SKM-1 (cell line): ENCODE measurements around the gene RPS21.

Source experiments
- DNase-seq: peaks from one replicate; lab custom pipeline; 2025; ENCODE audit not compliant: unreplicated experiment; lab: John Stamatoyannopoulos, UW

The RPS21 gene

DNA sequence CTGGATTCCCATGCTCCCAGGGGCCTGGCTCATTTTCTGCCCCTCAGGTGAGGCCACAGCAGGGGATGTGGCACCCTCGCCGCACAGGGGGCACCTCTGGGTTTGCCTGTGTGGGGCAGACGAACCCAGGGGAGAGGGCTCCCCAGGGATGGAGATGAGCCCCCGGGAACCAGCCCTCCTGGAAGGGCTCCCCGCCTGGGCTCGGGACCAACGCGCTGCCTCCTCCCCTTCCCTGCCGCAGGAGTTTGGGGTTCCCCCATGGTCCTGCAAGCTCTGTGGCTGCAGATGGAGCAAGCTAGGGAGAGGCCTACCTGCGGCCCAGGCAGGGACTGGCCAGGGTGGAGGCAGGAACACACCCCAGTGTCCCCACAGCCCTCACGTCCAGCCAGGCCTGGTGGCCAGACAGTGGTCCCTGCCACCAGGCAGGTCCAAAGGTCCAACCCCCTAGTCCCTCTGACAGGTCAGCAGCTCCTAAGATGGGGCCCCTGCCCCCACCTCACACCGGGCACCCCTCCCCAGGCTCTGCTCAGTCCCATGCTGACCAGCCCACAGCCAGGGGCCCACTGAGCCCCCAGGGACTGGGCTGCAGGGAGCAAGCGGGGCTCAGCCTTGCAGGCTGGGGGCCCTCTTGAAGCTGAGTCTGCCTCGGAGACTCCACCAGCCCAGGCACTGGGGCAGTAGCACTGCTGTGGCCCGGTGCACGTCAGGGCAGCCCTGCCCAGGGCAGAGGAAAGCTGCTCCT is 33.4 kb upstream of the RPS21 start:
- no peak for DNase-seq

DNA sequence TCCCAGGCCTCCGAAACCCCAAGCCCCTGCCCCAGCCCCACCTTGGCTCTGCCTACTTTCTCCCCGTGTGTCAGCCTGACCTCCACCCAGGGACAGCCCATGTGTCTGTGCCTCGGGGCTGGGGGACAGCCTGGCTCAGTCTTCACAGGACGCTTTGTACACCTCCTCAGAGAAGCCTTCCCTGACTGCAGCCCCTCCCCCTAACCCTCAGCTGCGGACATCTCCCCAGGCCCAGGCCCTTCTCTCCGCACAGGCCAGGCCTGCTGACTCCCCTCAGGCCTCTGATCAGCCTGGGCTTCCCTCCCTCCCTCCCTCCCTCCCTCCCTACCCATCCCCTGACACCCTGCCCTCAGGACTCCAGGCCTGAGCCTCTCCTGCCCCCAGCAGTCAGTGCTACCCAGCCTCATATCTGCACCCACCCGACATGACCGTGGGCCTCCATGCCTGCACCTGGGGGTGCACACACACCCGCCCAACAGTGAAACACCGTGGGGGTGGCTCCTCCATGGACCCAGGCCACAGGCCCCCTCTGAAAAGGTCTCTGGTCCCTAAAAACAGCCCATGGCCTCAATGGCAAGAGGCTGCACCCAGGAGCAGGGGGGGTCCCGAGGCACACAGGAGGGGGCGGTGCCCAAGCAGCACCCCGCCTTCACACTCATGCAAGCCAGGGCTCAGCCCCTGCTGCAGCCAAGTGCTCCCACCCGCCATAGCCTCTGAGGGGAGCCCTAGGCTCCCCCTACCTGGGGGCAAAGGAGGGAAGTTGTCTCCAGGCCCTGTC is 32.7 kb upstream of the RPS21 start:
- DNase-seq, result no peak

DNA sequence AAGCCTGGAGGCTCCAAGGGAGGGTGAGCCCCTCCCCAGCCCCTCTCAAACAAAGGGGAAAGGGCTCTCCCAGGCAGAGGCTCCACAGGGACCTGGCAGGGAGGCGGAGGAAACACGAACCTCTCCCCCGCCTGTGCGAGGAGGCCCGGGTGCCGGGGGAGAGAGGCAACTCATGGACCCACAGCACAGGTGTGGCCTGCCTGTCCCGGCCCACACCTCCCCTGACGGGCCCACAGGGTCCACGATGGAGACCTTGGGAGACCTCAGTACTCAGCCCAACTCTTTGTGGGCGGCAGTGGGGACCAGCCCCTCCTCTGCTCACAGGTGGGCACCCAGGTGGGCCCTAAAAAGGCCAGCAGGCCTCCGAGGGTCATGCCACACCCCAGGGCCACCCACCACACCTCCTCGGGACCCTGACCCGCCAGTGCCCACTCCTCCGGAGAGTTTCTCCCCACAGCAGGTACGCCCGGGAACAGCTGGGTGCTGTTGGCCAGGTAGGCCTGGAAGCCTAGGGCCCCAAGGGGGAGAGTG is 32.0 kb upstream of the RPS21 start:
- no peak for DNase-seq

DNA sequence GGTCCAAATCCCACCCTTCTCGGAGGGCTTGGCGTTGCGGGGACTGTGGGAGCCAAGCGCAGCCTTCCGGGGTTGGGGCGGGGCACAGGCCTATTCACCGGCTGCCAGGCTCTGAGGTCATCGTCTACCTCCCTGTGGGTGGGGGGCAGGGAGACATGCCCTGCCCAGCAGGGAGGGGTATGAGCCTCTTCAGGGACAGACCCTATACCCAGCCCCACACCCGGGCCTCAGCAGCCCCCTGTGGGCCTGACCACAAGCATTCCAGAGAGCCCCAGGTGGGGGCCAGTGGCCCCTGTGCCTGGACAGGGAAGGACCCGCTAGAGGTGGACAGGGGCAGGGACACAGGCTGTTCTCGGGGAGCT is 31.4 kb upstream of the RPS21 start:
- no peak for DNase-seq

DNA sequence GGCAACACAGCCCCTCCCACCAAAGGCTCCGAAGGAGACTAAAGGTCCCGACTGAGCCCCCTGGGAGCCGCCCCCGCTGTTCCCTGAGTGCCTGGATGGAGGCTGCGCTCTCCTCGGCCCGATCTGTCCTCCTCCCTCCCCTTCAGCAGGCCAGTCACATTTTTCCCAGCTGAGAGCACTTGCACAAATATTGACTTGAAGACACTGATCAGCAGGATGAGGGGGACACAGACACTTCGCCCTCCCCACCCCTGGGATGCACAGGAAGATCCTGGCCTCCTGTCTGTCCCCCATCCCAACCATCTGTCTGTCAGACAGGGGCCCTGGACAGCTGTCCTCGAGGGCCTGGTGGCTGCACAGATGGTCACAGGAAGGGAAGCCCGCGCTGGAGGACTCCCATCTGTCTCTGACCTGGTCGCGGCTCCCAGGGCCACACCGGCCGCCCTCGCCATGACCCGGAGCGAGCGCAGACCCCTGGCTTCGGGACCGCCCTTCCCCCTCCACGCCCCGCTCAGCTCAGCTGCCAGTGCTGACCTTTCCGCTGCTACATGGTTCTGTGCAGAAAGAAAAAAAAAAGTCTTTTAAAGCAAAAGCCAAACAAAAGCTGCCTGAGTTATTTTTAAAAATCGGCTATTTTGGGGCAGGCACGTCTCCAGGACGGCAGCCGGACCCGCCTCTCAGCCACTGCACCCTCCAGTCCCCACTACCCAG is 30.9 kb upstream of the RPS21 start:
- DNase-seq, result no peak

DNA sequence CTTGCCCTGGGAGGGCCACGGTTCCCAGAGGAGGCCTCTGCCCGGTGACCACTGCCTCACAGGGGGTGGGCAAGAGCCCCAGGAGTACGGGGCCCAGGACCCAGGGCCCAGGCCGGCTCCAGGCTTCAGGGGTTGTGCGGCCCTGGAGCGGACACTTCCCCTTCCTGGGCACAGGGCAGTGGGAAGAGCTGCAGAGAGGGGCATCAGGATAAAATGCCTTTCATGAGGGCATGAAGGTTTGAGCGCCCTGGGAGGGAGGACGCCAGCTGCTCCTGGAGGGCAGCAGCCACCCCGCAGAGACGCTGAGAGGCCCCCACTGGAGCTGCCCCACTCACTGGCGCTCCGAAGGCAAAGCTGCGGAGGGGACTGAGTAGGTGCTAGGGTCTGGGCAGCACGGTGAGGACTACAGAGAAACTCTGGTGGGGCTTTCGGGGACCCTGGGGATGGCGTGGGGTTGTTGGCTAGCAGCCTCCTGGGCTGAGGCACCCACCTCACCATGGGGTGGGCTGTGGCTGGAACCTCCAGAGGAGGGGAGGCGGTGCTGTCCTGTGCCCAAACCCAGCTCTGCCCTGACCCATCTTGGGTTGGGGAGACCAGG is 30.2 kb upstream of the RPS21 start:
- DNase-seq, result no peak

DNA sequence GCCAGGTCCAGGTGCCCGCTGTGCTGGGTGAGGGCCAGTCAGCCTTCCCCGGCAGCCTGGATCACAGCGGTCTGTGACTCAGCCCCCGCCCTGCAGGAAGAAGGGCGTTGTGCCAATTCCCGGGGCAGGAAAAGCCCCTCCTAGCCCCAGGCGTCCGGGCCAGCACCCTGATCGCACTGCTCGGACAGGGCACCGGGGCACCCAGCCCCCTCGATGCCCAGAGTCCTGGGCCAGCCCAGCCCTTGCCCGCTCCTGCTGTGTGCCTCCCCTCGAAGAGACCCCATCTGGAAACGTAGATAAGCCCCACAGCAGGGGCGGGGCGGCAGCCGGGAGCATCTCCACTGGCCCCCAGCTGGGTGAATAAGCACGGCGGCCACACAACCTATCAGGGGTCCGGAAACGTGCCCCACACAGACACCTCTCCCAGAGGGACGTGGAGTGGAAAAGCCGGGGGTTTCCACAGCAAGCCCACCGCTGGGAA is 29.7 kb upstream of the RPS21 start:
- no peak for DNase-seq

DNA sequence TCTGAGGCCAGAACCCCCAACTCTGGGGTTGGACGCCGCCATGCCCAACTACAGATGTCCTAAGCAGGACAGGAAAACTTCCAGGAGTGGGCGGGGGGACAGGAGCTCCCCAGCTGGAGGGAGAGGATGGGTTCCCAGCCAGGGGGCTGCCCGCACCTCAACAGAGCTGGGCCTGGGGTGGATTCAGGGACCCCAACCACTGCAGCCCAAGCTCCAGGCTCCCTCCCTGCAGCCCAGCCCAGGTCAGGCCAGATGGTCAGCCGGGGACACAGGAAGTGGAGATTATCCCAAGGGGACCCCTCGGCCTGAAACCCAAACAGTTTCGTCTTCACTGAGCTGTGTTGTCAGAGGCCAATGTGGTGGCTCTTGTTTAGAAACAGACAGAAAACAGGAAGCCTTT is 29.2 kb upstream of the RPS21 start:
- DNase-seq, result no peak

DNA sequence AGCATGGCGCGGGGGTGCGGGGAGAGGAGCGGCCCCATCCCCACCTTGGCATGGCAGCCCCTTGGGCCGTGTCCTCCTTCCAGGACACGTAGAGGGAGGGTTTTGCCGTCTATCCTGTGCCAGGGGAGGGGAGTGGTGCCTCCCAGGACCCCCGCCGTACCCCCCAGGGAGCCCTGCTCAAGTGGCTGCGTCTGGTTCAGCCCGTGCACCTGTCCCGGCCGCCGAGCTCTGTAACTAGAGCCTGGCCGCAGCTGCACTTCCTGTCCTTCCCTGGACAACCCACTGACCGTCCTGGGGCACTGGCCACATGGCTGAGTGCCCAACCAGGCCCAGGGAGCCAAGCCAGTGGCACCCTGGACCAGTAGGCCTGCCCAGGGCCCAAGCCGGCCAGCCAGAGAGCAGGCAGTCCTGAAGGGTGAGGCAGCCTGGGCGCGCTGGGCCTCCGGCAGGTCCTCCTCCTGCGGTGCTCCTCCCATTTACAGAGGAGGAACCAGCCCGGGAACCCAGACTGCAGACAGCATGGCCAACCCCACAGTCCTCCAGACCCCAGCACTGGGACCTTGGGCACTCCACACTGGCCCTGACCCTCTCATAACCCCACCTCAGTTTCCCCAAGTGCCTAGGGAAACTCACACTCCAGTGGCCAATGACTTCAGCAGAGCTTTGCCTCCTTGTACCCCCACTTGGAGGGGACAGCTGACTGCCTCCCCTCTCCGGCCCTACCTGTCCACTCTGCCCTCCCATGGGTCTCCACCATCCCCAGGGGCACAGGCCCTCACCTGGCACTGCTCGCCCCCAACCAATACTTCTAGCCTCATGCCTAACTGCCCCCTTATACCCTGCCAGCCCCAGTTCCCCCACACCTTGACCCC is 28.5 kb upstream of the RPS21 start:
- no peak for DNase-seq

DNA sequence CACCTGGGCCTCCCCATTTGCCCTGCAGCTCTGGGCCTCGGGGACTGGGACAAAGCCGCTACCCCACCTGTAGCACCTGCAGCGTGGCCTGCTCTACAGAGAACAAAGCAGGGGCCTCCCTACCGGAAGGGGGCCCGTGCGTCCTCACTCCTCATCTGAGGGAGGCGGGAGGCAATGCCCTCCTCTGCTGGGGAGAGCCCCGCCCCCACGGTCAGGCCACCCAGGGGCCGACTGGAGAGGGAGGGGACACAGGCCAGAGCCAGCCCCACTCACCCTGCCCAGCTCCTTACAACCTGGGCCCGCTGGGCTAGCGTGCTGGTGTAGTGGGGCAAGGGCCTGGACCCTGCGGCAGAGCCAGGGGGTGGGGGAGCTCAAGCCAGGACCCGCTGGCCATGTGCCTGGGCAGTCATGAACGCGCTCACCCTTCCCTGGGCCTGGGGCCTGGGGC is 27.8 kb upstream of the RPS21 start:
- DNase-seq, result no peak

DNA sequence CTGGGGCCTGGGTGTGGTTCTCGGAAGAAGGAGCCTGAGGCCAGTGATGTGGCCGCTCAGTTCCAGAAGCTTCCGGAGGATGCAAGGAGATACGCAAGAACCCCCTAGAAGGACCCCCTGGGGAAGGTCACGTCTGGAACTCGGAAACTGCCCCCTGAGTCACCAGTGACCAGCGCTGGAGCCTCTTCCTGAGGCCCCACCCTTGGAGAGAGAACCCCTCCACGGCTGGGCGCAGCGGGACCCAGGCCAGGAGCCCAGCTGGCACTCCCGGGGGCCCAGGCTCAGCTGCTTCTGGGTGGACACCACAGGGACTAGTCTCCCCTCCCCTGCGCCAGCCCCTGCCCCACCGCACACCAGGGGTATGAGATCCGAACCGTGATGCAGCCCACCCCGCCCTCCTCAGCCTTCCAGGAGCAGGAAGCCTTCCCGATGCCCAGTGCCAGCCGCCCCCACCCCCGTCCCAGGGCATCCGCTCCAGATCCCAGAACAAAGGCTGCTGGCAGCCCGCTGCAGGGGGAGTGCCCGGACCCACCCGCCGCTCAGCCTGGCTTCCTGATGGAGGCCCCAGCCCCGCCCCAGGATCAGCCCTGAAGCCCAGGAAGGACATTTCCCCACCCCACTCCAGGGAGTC is 27.3 kb upstream of the RPS21 start:
- DNase-seq, result no peak

DNA sequence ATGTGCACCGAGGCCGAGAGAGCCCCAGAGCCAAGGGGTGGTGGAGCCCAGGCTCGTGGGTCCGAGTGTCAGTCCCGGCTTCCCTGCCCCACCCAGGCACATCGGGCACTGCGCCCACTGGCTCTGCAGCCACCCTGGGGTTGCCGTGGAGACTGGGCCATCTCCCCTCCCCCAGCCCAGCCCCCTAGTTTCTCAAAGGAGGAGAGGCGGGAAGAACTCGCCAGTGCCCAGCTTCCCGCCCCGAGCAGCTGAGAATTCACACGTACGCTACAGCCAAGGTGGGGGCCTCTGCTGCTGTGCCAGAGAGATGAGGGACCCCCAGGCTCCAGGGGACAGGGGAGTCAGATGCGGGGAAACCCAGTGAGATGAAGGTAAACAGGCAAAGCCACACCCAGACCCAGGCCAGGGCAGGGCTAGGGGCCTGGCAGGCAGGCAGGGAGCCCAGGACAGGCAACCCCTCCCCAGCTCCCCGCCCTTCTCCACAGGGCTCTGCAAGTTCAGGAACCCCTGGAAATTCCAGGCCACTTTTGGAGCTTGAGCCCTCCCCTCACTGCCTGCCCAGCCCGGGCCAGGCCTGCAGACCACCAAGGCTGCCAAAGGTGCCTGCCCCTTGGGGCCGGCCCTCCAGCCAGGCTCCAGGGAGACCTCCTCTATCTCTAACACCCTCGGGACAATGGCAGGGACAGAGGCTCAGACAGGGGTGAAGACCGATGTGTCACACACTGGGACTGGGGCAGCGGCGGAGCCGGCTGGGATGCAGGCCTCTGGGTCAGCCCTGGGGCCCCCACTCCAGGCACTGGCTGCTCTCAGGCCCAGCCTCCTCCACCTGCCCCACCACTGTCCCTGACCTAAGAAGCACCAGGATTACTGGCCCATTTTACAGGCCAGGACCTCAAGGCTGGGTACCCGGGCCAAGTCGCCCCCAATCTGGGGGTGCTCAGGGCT is 25.8 kb upstream of the RPS21 start:
- DNase-seq, result no peak

DNA sequence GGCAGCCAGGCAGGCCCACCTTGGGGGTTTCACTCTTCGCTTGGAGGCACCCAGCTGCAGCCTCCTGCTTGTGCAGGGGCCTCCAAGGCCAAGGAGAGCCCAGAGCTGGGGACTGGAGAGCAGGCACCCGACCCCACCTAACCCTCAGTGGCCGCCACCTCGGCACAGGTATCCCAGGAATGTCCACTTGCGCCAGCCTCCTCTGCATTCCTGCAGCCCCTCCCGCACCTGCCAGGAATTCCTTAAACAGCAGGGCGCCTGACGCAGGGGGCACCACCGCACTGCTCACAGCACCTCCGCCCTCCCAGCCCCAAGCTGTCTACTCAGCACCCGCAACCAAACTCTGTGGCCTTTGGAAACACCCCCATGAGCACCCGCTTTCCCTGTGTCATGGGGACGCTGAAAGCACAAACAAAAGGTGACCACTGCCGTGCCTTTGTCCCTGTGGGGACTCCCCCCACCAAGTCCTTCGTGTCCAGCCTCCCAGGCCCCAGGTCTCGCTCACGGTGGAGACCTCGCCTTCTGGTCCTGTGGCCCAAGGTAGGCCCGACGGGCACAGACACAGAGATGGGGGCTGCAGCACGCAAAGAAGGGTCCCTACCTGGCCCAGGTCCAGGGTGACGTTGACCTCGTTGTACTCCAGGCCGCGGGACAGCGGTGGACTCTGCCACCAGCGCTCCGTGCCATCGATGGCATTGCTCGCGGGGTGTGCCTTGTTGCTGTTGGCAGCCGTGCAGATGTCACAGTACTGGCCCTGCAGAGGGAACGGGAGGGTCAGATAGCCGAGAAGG is 24.9 kb upstream of the RPS21 start:
- no peak for DNase-seq

DNA sequence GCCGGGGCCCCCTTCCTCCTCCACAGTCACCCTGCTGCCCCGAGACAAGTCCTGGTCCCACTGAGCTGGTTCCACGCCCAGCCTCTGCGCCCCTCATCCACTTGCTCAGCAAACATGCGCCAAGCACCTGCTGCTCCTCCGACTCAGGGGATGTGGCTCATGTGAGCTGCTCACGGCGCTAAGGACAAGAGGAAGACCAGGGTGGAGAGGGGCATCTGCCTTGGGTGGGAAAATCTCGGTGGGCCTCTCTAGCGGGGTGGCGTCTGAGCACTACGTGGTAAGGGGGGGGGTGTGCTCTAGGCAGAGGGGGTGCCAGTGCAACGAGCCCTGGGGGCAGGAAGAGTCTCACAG is 24.3 kb upstream of the RPS21 start:
- no peak for DNase-seq

DNA sequence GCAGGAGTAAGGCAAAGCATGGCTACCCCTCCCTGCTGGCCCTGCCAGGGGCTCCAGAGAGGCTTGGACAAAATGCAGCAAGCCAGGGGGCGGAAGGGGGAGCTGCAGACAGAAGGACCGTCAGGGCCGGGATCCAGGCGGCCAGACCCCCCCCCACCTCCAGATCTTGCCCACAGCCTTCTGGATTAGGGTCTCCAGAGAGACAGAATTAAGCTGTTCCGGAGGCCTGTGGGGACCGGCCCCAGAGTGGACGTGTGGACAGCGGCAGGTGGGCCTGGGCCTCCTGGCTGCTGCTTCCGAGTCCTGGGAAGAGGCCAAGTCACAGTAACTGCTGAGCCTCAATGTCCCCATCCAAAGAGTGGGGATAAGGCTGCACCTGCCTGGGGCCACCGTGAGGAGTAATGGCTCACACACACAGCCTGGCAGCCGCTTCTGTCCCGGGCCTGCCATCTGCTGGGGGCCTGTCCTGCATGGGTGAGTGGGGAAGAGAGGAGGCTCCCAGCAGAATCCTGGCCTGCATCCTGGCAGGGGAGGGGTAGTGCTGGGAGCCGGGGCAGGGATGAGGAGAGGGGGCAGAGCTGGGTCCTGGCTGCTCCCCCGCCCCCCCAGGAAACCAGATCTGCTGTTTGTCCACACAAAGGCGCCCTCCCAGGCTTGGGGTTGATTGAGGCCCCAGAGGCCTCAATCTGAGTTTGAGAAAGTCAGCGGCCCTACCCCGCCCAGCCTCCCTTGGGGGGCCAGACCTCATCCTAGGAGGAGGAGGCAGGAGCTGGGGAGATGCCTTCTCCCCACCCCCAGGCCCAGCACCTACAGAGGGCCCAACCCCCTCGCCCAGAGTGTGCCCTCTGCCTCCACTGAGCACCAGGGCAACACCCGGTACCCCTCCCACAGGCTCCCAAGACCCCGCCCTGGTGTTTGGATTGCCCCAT is 23.6 kb upstream of the RPS21 start:
- no peak for DNase-seq

DNA sequence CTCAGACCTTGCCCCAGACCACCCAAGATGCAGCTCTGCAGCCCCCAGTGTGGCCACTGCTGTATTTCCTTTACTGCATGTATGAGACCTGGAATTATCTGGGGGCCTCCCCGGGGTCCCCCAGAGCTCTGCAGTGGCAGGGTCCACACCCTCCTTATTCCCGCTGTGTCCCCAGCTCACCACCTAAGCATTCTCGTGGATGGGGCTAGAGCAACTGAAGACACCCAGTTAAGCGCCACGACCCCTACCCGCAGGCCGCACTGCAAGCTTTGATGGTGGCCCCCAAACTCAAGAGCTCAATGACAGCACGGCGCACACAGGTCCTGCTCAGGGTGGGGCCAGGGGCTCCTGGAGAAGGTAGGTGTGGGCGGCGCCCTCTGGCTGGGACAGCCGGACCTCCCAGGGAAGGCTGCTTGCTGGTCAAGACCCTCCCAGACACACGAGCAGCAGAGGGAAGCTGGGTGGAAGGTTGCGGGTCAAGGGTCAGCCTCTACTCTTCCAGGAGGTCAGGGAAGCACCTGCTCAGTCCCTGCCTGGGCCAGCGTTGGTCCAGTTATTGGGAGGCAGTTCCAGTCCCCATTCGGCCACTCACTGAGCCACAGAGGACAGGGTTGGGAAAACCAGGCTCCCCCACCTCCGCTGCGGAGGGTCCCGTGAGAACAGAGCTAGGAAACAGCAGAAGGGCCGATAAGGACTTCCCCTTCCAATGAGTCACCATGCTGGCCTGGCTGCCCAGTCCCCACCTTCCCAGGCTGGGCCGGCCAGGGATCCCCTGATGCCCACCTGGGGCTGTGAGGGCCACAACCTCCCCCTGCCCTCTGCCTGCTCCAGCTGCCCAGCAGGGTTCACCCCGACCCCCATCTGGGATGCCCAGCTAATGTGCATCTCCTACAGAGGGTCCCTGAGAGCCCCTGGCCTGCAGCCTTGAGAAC is 22.7 kb upstream of the RPS21 start:
- no peak for DNase-seq
